GM12878 (cell line): Measurements from ENCODE around the gene SMARCE1. TPM values are rescaled to one million over a fixed set of nuclear protein-coding genes. Genes with fewer than 3 reads are reported as not detected.

Experiments
- ATAC-seq: fragments of 200-7000 bp; cut with Tn5 transposase; 3 replicates; pipeline ENCODE4 v1.9.1; 2020; ENCODE audit warnings: mild to moderate bottlenecking, moderate library complexity
- BruUV-seq: library from RNA; stranded (reverse); fragments of 400-500 nt; replicated peaks from 2 replicates; lab custom pipeline; 2021; lab: Mats Ljungman, UMichigan
- CTCF ChIA-PET: fragments of 300-600 bp; sonication (Branson Sonifier 250); formaldehyde crosslinking; extraction: SDS; loops from one replicate; lab custom pipeline; 2021; ENCODE audit warnings: inconsistent platforms; lab: Yijun Ruan, JAX
- POLR2A ChIA-PET: fragments of 350-600 bp; formaldehyde crosslinking; extraction: SDS; loops from one replicate; lab custom pipeline; 2021; ENCODE audit warnings: inconsistent platforms; lab: Charles Lee
- RAD21 ChIA-PET: fragments of 300-600 bp; sonication (Branson Sonifier 250); formaldehyde crosslinking; loops from one replicate; lab custom pipeline; 2023; ENCODE audit warnings: antibody characterized with exemption; ENCODE audit not compliant: unreplicated experiment; lab: Charles Lee
- SMC1A ChIA-PET: fragments of 300-600 bp; sonication (Branson Sonifier 250); formaldehyde crosslinking; loops from one replicate; lab custom pipeline; 2023; ENCODE audit not compliant: unreplicated experiment, uncharacterized antibody; lab: Charles Lee
- DNase-seq: peaks from one replicate; pipeline ENCODE4 v3.0.0-alpha.2; 2011; ENCODE audit warnings: low read depth, low spot score
- FAIRE-seq: peaks from 3 replicates; lab custom pipeline; 2011; peaks lifted over from hg19 to GRCh38; lab: Jason Lieb, UNC
- H2AFZ ChIP-seq: 2 replicates; pipeline ENCODE4 v1.6.0; 2011; ENCODE audit warnings: low read depth, low read length, control low read depth; ENCODE audit not compliant: control insufficient read depth
- H3K27ac ChIP-seq: 2 replicates; pipeline ENCODE4 v1.5.1; 2011; ENCODE audit warnings: control low read depth; ENCODE audit not compliant: control insufficient read depth, insufficient read depth
- H3K27me3 ChIP-seq, 2 experiments: replicated peaks in 1 of 2; 2 replicates each; pipeline versions ENCODE4 v1.6.0 to v1.6.1; 2011; ENCODE audit warnings: low read length in 1 of 2; ENCODE audit not compliant: control insufficient read depth in 2 of 2, insufficient read depth in 2 of 2
- H3K36me3 ChIP-seq, 2 experiments: 2 replicates each; pipeline ENCODE4 v1.5.1; 2011; ENCODE audit warnings: low read length in 1 of 2; ENCODE audit not compliant: control insufficient read depth in 2 of 2, insufficient read depth in 2 of 2
- H3K4me1 ChIP-seq: 2 replicates; pipeline ENCODE4 v1.6.1; 2011; ENCODE audit warnings: mild to moderate bottlenecking, low read length, moderate library complexity, mixed read lengths; ENCODE audit not compliant: control insufficient read depth, insufficient read depth
- H3K4me2 ChIP-seq: 2 replicates; pipeline ENCODE4 v1.6.0; 2011; ENCODE audit warnings: control low read depth; ENCODE audit not compliant: control insufficient read depth, insufficient read depth
- H3K4me3 ChIP-seq: fragments of 200-600 bp; sonication (generic); 2 replicates; pipeline ENCODE4 v1.5.1; 2016
- H3K79me2 ChIP-seq: 2 replicates; pipeline ENCODE4 v1.6.0; 2011; ENCODE audit warnings: low read length; ENCODE audit not compliant: control insufficient read depth, insufficient read depth
- H3K9ac ChIP-seq: 2 replicates; pipeline ENCODE4 v1.8.0; 2011; ENCODE audit warnings: low read length, control low read depth, mixed read lengths; ENCODE audit not compliant: control insufficient read depth, insufficient read depth
- H3K9me3 ChIP-seq: replicated peaks from 3 replicates; pipeline ENCODE4 v1.5.1; 2011; ENCODE audit warnings: mild to moderate bottlenecking, low read length; ENCODE audit not compliant: control insufficient read depth, insufficient read depth
- H4K20me1 ChIP-seq: 2 replicates; pipeline ENCODE4 v1.6.0; 2011; ENCODE audit not compliant: control insufficient read depth, insufficient read depth
- CREB1 ChIP-seq: IDR thresholded peaks from 2 replicates; pipeline ENCODE4 v1.6.1; 2012; ENCODE audit warnings: low read depth, mild to moderate bottlenecking, inconsistent platforms
- E2F8 ChIP-seq: fragments of 450-650 bp; IDR thresholded peaks from 2 replicates; pipeline ENCODE4 v1.6.1; 2018; ENCODE audit warnings: mild to moderate bottlenecking, low read depth, moderate library complexity; ENCODE audit not compliant: partially characterized antibody
- IRF5 ChIP-seq: fragments of 450-650 bp; IDR thresholded peaks from 2 replicates; pipeline ENCODE4 v1.6.1; 2017; ENCODE audit warnings: borderline replicate concordance
- MXI1 ChIP-seq: fragments of 150-350 bp; IDR thresholded peaks from 2 replicates; pipeline ENCODE4 v1.6.1; 2011; ENCODE audit warnings: low read depth, mild to moderate bottlenecking, inconsistent platforms, low read length, improper control_type of control experiment
- MYC ChIP-seq: IDR thresholded peaks from 2 replicates; pipeline ENCODE4 v1.6.1; 2011; ENCODE audit warnings: mild to moderate bottlenecking, low read length, moderate library complexity, inconsistent platforms; ENCODE audit not compliant: insufficient read depth, insufficient replicate concordance, insufficient read length, severe bottlenecking
- NR2F1 ChIP-seq: fragments of 450-650 bp; conservative IDR thresholded peaks from 2 replicates; pipeline ENCODE4 v1.6.1; 2017; ENCODE audit warnings: mild to moderate bottlenecking
- POLR2A ChIP-seq: IDR thresholded peaks from 2 replicates; pipeline ENCODE4 v1.6.1; 2011; ENCODE audit warnings: low read depth, mild to moderate bottlenecking, low read length
- RAD51 ChIP-seq: fragments of 450-650 bp; IDR thresholded peaks from 2 replicates; pipeline ENCODE4 v1.6.1; 2016; ENCODE audit warnings: moderate library complexity, mild to moderate bottlenecking, inconsistent platforms
- SP1 ChIP-seq: IDR thresholded peaks from one replicate; pipeline ENCODE4 v1.6.1; 2011; ENCODE audit warnings: low read depth, low read length
- SRF ChIP-seq, 2 experiments: IDR thresholded peaks; 2 replicates each; pipeline ENCODE4 v1.6.1; 2011; ENCODE audit warnings: low read depth in 2 of 2, low read length in 2 of 2, mild to moderate bottlenecking in 1 of 2, moderate library complexity in 1 of 2
- STAT3 ChIP-seq: IDR thresholded peaks from 2 replicates; pipeline ENCODE4 v1.6.1; 2011; ENCODE audit warnings: low read depth, low read length, improper control_type of control experiment
- WRNIP1 ChIP-seq: IDR thresholded peaks from 2 replicates; pipeline ENCODE4 v1.6.1; 2011; ENCODE audit warnings: low read depth, low read length, improper control_type of control experiment, borderline replicate concordance
- ZNF274 ChIP-seq: IDR thresholded peaks from one replicate; pipeline ENCODE4 v1.8.0; 2011; ENCODE audit not compliant: insufficient read length, insufficient read depth
- WGBS: methylation state at CpG from one replicate; pipeline ENCODE4 v1.1.6; 2016; ENCODE audit warnings: low lambda C conversion rate; ENCODE audit not compliant: insufficient replicate concordance, insufficient coverage; ENCODE audit errors: missing lambda C conversion rate; 5-methylcytosine and 5-hydroxymethylcytosine counted together
- in situ Hi-C: fragments of 300-500 bp; cut with MboI; formaldehyde crosslinking; loops from 9 replicates; pipeline ENCODE4 v1.14.3; 2018; ENCODE audit warnings: mixed read lengths
- intact Hi-C: fragments of 100-400 bp; cut with micrococcal nuclease; formaldehyde crosslinking; loops from one replicate; pipeline ENCODE4 v1.14.2; 2022; ENCODE audit not compliant: unreplicated experiment
- polyA plus RNA-seq, 11 experiments: library from polyadenylated mRNA; depleted of rRNA in 4 of 11; unstranded in 6 of 11; stranded (reverse) in 5 of 11; fragments of >200 nt; fragmentation: Nextera tagmentation in 4 of 11; fragmentation: Illumina TruSeq in 1 of 11; extraction: Ambion mirVana in 4 of 11; extraction: Trizol in 1 of 11; gene quantifications; 1 replicate in 1 of 11; 2 replicates in 10 of 11; pipeline versions ENCODE4 v1.2.1 to v1.2.3, GENCODE V29; 2011 to 2016; ENCODE audit warnings: inconsistent platforms in 2 of 11, missing spikeins in 2 of 11, low read depth in 1 of 11
- total RNA-seq, 4 experiments: library from RNA; depleted of rRNA in 3 of 4; stranded (reverse); fragments of >200 nt in 3 of 4; fragmentation: Illumina TruSeq in 1 of 4; extraction: Trizol in 1 of 4; gene quantifications; 2 replicates each; pipeline versions ENCODE4 v1.2.1 to v1.2.3, GENCODE V29; 2013 to 2021
- TF ChIP-seq, protein P1 (sequence below): IDR thresholded peaks from 2 replicates; pipeline ENCODE4 v1.6.1; 2012; ENCODE audit warnings: low read depth, low read length, improper control_type of control experiment
- TF ChIP-seq, protein P2 (sequence below): IDR thresholded peaks from 2 replicates; pipeline ENCODE4 v1.6.1; 2011; ENCODE audit warnings: mild to moderate bottlenecking, low read depth, low read length, moderate library complexity; ENCODE audit not compliant: insufficient replicate concordance

Gene SMARCE1
- total and polyA plus RNA-seq, 10 of the 15 experiments (the other 5 are each of a cell fraction or from before 2014, with no cell fraction given): 87.9 to 191 (median 132) TPM

- ChIA-PET CTCF (no interaction called here), POLR2A (no interaction called here), SMC1A (interaction anchor here (1.6 to 9.3 kb wide), 2 partner anchors 7 to 13 kb away, joined by 3 to 58 read pairs; no protein-coding TSS in a partner anchor), RAD21 (no interaction called here)
- Histone ChIP-seq H3K36me3 (no peaks in the 10 kb centered on the region), H3K27ac (no peak overlapping the region), H3K9ac (no peak overlapping the region), H3K4me3 (no peak overlapping the region), H3K4me2 (no peak overlapping the region), H3K9me3 (no peaks in the 10 kb centered on the region), H3K4me1 (no peaks in the 10 kb centered on the region), H3K27me3 (no peaks in the 10 kb centered on the region), H3K79me2 (no peaks in the 10 kb centered on the region), H4K20me1 (no peaks in the 10 kb centered on the region), H2AFZ (no peak overlapping the region)
- DNase-seq: no peak
- FAIRE-seq: no peak
- ATAC-seq: no peak
- 38% methylated on average over 5 of the region's 5 CpGs for WGBS
- BruUV-seq: no TSS peak
- in situ Hi-C loops: no loop called here
- intact Hi-C loops: no loop called here
- TF ChIP-seq NR2F1: no peak
- no peak for TF ChIP-seq CREB1
- no peak for TF ChIP-seq RAD51
- TF ChIP-seq MXI1: no peak
- TF ChIP-seq IRF5: no peak
- no peak for TF ChIP-seq POLR2A
- TF ChIP-seq SRF (IDR thresholded peaks at IDR 0.05; ENCODE audit: low read depth in 2 of 2, low read length in 2 of 2): no peak
- TF ChIP-seq, protein P1, sequence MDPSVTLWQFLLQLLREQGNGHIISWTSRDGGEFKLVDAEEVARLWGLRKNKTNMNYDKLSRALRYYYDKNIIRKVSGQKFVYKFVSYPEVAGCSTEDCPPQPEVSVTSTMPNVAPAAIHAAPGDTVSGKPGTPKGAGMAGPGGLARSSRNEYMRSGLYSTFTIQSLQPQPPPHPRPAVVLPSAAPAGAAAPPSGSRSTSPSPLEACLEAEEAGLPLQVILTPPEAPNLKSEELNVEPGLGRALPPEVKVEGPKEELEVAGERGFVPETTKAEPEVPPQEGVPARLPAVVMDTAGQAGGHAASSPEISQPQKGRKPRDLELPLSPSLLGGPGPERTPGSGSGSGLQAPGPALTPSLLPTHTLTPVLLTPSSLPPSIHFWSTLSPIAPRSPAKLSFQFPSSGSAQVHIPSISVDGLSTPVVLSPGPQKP: no peak
- TF ChIP-seq, protein P2, sequence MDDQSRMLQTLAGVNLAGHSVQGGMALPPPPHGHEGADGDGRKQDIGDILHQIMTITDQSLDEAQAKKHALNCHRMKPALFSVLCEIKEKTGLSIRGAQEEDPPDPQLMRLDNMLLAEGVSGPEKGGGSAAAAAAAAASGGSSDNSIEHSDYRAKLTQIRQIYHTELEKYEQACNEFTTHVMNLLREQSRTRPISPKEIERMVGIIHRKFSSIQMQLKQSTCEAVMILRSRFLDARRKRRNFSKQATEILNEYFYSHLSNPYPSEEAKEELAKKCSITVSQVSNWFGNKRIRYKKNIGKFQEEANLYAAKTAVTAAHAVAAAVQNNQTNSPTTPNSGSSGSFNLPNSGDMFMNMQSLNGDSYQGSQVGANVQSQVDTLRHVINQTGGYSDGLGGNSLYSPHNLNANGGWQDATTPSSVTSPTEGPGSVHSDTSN: no peak
- no peak for TF ChIP-seq WRNIP1
- TF ChIP-seq STAT3: no peak
- no peak for TF ChIP-seq MYC
- TF ChIP-seq ZNF274: no peak
- TF ChIP-seq SP1: no peak
- TF ChIP-seq E2F8: no peak
Observed at GRCh38 chr17:40687106-40687505, 39.5 kb upstream of the SMARCE1 start.
